COLO668 (cell line): ENCODE data around the gene JAKMIP1.
A peak's percentile ranks its signal among the peaks of the same experiment; 100 is the strongest.
"Not testable (repeated sequence)": the region's sequence is repeated elsewhere in the genome, so short reads cannot be mapped to it uniquely, and the experiment has no call there.

ENCODE experiments used
- DNase-seq: peaks from one replicate; lab custom pipeline; 2025; ENCODE audit not compliant: unreplicated experiment; lab: John Stamatoyannopoulos, UW

JAKMIP1 gene

GRCh38 chr4:6150046-6150735, 50.2 kb downstream of the JAKMIP1 start:
- DNase-seq = no peak

GRCh38 chr4:6148506-6149205, 51.7 kb downstream of the JAKMIP1 start:
- no peak for DNase-seq

- DNase-seq = no peak
These were observed 52.9 kb downstream of the JAKMIP1 start for GRCh38 chr4:6147441-6147840.

GRCh38 chr4:6143603-6144181, 56.7 kb downstream of the JAKMIP1 start:
- DNase-seq = no peak

GRCh38 chr4:6142935-6143602, 57.3 kb downstream of the JAKMIP1 start:
- DNase-seq = no peak

DNA sequence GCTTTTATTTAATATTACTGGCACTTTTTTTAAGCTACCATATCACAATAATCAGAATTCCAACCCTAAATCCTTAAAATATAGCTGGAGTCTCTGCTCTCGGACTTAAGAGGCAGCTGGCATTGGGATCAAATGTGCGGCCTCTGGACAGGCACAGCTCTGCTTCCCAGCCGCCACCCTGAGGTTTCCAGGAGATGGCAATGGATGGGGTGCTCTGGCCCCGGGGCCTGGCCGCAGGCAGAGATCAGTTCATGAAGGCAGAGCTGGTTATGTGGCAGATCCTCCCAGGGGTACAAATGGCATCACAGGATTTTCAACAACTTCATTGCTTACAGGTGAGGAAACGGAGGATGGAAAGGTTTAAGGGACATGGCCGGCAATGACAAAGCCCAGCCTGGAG, 57.8 kb downstream of the JAKMIP1 start:
- no peak for DNase-seq

DNA sequence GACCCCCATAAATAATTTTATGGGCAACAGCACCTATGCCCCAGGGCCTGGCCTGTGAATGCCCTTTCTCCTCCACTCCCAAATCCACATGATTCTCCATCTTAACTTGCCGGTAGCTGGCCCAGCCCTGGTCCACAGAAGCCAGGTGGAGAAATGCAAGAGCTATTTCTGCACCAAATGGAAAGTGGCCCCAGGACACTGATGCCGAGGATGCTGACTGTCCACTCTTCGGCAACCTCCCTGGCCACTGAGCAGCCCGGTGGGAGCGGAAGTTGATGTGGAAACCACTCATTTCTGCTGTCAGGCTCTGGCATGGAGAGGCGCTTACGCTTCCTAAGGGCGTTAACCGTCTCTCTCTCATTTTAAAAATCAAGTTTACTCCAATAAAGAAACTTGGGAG, 58.8 kb downstream of the JAKMIP1 start:
- no peak for DNase-seq

- DNase-seq = not testable (repeated sequence)
These were observed 59.3 kb downstream of the JAKMIP1 start for GRCh38 chr4:6141021-6141420.

DNA sequence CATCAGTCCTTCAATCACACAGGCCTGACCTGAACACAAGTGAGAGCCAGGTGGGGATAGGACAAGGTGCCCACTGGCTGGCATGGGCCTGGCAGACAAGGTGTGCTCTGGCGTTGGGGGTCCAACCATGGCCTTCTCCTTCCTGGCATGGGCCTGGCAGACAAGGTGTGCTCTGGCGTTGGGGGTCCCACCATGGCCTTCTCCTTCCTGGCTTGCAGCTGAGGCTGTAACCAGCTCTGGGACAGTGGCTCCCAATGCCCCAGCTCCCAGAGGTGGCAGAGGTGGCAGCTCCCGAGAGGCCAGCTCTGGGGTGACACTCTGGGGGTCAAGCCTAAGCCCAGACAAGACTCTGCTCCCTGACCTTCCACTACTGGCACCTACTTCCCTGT, 62.6 kb downstream of the JAKMIP1 start:
- no peak for DNase-seq

DNA sequence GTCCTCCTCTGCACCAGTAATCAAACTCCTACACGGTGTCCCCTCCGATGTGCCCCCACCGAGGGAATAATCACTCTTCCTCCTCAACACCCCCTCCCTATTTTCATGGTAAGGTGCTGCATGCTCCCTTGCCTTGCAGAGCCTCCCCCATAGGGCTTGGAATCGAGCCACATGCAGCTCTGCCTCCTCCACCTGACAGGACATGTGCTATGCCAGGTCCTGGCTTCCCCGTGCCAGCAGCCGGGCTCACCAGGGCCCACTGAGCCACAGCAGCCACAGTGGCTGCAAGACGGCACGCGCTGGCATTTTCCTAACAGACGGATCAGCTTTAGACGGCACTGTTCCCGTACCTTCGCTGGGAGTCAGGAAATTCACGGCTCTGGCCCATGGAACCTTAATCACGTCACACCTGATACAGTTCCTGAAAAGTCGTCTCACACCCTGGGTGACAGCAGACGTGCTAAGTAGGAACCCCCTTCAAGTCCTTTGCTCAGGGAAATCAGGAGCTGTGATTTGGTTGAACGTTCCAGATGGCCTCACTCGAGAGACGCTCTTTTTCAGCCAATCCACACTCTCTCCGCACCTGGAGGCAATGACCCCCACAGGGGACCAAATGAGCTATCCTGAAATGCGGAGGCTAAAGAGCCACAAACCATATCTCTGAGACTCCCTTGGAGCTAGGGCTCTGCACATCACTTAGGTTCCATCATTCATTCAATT, 63.2 kb downstream of the JAKMIP1 start:
- DNase-seq = no peak

GRCh38 chr4:6134612-6135220, 65.6 kb downstream of the JAKMIP1 start:
- no peak for DNase-seq

DNA sequence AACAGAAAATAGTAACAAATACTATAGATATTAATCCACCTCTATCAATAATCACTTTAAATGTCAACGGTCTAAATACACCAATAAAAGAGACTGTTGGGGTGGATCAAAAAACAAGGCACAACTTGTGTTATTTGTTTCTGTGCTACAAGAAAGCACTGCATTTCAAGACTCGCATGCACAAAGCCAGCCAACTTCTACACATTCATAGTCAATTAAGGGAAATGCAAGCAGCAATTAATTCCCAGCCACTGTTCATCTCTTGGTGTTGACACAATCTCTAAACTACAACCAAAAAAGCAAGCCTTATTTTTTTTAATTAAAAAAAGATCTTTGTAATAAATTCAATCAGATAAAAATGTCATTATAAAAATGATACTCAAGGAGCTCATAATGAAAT, 67.6 kb downstream of the JAKMIP1 start:
- no peak for DNase-seq

DNA sequence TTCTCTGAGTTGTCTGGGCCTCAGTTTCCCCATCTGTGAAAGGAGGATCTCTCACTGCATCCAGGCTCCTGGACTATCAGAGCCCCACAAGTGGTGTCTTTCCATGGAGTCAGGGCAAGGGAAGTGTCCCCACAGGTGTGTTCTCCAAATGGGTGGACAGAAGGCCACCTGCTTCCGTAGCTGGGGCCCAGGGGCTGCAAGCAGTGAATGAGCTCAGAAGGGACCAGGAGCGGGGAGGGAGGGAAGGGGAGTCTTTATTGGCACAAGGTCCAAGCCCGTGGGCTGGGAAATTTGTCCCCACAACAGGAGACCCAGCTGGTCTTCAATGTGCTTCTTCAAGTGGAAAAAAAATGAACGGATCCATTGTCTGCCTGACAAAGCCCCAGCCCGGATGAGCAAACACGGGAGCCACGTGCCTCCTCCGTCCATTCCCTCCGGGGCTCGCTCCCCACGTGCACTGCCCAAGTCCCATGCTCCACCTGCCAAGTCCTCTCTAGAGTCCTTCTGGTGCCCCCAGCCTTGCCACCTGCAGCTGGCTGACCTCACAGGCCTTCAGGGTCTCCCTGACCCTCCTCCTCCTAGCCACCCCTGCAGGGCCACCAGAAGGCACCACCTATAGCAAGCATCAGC, 72.0 kb downstream of the JAKMIP1 start:
- DNase-seq = peak; percentile 95

GRCh38 chr4:6126971-6127745, 73.2 kb downstream of the JAKMIP1 start:
- peak; percentile 38 for DNase-seq

GRCh38 chr4:6125103-6125651, 75.2 kb downstream of the JAKMIP1 start:
- DNase-seq = no peak

- no peak for DNase-seq
These were observed 75.8 kb downstream of the JAKMIP1 start for GRCh38 chr4:6124386-6125102.

DNA sequence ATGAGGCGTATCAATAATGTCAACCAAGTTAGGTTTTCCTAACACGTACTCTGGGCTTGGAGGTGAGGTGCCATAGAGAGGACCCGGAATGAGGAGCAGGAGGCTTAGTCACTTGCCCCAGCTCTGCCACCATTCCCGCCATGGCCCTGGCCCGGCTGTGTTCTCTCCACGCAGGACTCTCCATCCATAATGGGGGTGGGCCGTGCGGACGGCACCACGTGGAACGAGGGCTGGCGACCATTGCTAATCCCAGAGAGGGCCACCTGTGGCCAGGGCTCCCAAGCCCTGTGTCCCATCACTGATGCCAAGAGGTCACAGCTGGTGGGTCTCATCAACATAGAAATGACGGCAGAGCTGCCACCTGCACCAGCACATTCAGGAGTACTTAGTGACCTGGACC, 76.4 kb downstream of the JAKMIP1 start:
- DNase-seq = no peak

DNA sequence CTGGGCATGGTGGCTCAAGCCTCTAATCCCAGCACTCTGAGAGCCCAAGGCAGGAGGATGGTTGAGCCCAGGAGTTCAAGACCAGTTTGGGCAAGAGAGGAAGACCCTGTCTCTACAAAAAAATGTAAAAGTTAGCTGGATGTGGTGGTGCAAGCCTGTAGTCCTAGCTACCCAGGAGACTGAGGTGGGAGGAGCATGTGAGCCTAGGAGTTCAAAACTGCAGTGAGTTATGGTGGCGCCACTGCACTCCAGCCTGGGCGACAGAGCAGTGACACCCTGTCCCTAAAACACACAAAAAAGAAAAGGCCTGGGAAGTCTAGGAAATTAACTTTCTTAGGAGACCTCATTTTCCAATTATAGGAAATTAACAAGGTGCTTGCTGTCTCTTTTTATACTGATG, 76.8 kb downstream of the JAKMIP1 start:
- DNase-seq = no peak

DNA sequence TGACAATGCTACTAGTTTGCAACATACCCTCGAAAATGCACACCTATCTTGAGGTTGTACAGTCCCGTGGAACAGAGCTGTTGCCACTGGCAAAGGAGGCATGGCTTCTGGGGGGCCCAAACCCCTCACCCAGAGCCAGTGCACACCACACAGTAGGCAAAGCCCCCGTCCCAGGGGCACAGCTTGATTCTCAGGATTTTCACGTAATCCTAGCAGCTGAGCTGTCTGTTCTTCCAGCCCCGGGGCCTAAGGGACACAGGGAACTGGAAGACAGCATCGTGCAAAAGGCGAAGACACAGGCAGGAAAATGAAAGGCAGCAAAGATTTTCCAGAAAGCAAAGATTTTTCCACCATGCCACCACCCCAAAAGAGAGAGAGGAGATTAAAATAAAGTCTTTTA, 77.2 kb downstream of the JAKMIP1 start:
- DNase-seq = no peak
